GM21529 (cell line): ENCODE measurements around the gene TPST1.
"Not testable (repeated sequence)": the region's sequence is repeated elsewhere in the genome, so short reads cannot be mapped to it uniquely, and the experiment has no call there.

Experiments used
- ATAC-seq: cut with Tn5 transposase; IDR thresholded peaks from one replicate; pipeline ENCODE4 v1.9.1; 2021; ENCODE audit not compliant: unreplicated experiment

TPST1 gene

DNA sequence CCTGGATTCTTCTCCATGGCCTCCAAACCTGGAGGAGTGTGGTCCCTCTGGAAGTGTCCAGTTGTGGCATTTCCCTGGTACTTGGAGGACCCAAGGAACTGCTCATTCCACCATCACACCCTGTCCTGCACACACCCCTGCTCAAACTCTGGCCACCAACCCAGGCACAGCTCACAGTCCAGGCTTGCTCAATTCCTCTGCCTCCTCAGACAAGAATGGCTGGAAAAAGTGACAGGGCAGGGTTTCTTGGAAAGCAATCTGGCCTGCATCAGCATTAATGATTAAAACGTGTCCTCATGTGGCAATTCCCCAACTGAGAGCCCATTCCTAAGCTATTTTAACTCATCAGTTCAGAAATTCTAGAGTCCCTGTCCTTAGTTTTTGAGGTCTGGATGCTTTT is 17.2 kb upstream of the TPST1 start:
- no peak for ATAC-seq

DNA sequence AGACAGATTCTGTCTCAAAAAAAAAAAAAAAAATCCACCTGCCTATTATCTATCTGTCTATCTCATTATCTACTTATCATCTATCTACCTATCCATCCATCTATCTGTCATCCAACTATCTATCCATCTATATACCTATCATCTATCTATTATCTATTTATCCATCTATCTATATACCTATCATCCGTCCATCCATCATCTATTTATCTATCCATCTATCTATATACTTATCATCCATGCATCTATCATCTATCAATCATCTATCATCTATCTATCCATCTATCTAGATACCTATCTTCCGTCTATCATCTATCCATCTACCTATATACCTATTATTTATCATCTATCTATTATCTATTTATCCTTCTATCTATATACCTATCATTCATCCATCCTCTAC is 16.5 kb upstream of the TPST1 start:
- no peak for ATAC-seq

DNA sequence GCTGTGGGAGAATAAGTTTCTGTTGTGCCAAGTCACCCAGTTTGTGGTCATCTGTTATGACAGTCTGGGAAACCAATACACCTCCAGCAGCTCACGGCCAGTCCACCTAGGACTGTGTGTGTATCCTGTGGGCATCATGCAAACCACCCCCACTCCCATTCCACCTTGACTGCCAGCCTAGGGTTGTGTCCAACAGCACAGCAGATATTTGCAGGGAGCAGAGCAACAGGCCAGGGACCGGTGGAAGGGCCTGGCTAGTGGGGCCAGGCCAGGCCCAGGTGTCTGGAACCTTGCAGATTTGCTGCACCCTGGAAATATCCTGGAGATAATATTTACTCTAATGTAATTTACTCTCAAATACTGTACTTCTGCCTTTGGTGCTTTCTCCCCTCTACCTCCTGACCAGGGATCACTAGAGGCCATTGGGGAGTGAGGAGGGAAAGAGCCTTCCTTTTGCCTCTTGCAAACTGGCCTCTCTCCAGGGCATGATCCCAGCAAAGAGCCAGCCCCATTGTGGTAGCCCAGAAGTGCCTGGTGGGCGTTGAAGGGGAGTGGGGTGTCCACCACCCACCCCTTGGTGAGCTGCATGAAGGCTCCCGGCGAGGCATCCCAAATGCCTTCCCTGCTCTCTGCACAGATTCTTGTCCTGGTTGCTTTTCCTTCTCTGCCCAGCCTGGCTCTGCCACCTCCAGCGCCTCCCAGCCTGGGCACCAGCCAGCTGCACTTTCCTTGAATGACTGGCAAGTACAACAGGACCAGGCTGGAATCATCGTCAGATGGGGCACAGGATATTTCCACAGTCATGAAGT is 15.2 kb upstream of the TPST1 start:
- ATAC-seq: no peak

DNA sequence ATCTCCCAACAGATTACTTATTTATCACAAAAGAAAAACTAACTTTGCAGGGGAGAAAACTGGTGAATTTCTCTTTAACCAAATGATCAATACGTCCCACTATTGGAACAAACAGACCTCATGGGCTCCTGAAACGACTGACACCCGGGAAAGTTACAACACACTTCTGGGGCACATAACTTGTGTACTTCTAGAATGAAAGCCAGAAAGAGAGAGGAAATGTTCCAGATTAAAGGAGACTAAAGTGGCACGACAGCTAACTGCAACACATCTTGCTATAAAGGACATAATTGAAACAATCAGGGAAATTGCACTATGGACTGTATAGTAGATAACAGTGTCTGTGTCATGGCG is 14.7 kb upstream of the TPST1 start:
- no peak for ATAC-seq

DNA sequence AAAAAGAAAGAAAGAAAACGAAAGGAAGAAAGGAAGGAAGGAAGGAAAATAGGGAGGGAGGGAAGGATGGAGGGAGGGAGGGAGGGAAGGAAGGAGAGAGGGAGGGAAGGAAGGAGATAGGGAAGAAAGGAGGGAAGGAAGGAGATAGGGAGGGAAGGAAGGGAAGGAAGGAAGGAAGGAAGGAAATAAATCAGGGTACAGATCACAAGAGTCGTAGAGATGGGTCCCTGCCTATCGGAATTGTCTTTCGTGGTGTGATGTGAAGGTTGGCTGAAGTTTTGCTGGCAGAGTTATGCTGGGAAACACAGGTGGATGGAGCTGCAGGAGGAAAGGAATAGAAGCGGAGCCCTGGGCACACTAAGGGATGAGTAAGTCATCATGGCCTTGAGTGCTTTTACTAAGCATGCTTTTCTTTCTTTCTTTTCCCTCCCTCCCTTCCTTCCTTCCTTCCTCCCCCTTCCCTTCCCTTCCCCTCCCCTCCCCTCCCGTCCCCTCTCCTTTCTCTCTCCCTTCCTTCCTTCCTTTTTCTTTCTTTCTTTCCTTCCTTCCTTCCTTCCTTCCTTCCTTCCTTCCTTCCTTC is 11.9 kb upstream of the TPST1 start:
- ATAC-seq: no peak

DNA sequence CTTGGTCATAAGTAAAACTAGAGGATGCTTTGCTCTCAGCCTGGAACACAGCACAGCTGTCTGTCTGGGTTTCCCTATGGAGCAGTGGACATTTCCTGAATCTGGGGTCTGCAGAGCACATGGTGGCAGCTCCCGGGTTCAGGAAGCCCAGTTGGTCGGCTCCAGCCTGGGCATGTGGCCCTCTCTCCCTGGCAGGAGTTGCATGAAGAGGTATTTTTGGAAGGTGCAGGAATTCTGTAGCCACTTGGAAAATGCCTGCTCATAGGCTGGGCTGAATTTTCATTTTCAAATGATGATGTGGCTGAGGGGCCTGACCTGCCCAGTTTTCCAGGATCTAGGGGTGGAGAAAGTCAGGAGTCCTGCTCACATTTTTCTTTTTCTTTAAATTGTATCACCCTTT is 6.7 kb upstream of the TPST1 start:
- ATAC-seq: no peak

DNA sequence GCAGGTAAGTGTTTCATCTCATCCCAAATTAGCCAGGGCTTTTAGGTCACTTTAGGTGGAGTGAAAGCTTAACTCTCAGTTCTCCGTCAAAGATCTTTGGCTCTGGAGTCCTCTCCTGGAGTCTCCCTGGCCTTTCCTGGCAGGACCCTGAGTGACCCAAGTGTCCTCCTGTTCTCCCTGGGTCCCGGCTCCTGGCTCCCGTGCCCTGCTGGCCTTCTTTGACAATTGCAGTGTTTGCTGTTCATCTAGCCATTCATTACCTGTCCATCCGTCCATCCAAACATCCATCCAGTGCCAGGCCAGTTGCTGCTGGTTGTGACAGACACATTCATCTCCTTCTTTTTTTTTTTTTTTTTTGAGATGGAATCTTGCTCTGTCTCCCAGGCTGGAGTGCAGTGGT is 6.2 kb upstream of the TPST1 start:
- no peak for ATAC-seq

DNA sequence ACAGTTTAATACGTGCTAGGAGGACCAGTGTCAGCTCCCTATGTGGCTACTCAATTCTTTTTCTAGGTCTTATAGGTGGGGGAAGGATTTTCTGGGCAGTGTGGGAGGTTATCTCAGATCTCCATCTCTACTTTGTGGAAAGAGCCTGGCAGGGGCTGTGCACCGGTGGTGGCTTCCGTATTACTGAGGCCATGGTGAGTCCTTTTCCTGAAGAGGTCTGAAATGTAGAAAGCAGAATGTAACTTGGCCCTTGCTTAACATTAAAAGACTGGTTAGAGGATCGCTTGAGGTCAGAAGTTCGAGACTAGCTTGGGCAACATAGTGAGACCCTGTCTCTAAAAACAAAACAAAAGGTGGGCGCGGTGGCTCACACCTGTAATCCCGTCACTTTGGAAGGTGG is 2.7 kb upstream of the TPST1 start:
- ATAC-seq: no peak

DNA sequence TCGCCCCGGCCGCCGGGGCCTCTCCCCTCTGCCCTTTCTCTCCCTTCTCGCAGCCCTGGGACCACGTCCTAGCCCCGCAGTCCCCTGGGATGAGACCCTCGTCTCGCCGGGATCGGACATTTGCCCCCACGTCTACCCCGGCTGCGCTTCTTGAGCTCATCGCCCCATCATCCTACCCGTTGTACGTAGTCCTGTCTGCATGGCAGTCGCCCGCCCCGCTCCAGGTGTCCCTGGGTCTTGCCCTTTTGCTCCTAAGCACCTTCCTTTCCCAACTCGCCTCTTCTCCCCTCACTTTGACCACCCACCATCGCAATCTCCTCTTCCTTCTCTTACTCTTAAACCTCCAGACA is 582 bp downstream of the TPST1 start:
- no peak for ATAC-seq

DNA sequence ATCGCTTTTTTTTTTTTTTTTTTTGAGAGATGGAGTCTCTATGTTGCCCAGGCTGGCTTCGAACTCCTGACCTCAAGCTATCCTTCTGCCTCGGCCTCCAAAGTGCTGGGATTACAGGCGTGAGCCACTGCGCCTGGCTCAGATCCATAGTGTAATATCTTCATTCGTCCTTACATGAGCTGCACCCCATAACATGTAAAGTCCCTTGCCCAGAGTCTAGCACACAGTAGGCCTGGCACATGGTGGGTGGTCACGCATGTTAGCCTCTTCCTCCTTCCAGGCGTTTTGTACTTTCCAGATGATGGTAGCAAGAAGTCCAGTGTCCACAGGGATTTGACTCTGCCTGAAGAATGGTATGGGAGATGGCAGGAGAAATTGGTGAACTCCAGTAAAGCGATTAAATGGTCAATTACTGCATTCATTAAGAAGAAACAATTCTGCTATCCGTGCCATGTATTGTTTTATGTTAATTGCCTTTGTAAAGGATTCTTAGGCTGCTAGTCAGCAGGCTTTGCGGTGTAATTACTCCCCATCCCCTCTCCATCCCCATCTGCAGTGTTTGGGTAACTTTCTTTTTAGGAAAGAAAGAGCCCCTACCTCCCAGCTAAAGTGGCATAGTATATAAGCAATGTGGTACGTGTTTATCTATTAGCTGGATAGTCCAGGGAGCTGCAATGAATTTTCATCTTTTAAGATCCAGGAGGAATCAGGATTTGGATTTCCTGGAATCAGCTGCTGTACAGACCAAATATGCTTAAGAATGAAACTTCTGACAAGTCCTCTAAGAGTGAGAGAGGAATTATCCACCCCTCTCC is 1.2 kb downstream of the TPST1 start:
- ATAC-seq: no peak

DNA sequence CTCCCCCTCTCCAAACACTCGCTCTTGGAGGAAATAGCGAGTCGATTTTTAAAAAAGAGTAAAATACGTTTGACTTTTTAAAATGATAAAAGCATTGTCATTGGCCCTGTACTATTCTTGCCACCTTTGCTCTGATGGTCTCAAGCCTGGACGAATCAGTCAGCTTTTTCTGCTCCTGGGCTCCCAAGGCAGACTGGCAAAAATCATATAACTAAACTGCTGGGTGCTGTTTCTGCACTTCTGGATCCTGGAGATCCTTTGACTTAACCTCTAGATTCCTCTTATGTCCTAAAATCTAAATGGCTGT is 1.8 kb downstream of the TPST1 start:
- no peak for ATAC-seq

DNA sequence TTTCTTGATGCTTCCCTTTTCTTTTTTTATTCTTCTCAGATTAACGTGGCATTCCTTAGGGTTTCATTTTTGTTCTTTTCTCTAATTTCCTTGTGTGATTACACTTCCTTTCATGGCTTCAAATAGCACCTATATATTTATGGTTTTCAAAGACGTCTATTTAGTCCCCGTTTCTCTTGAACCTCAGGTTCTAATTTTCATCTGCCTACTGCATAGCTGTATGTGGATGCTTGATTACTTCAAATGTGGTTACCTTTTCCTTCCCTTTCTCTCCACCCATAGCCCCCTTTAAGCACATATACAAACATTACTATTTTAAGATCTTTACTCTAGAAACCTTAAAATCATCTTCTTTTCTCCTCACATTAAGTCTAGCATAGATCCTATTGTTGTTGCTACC is 2.4 kb downstream of the TPST1 start:
- no peak for ATAC-seq

DNA sequence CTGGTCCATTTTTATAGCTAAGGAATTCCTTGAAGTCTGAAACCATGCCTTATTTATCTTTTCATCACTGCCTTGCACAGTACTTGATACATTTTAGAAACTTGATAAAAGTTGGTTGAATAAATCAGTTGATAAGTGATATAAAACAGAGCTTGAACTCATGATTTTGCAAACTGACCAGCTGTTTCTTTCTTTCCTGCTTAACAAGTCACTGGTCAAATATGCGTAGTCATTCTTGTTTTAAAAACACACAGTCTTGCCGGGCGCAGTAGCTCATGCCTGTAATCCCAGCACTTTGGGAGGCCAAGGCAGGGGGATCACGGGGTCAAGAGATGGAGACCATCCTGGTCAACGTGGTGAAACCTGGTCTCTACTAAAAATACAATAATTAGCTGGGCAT is 6.3 kb downstream of the TPST1 start:
- no peak for ATAC-seq

DNA sequence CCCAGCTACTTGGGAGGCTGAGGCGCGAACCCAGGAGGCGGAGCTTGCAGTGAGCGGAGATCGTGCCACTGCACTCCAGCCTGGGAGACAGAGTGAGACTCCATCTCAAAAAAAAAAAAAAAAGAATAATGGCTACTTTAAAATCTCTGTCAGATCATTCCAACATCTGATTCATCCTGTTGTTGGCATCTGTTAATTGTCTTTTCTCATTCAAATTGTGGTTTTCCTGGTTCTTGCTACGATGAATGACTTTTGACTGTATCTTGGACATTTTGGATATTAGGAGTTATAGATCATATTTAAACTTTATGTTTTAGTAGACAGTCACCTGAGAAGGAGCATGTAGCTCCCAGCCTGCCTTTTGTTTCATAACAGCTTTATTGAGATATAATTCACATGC is 8.5 kb downstream of the TPST1 start:
- no peak for ATAC-seq

DNA sequence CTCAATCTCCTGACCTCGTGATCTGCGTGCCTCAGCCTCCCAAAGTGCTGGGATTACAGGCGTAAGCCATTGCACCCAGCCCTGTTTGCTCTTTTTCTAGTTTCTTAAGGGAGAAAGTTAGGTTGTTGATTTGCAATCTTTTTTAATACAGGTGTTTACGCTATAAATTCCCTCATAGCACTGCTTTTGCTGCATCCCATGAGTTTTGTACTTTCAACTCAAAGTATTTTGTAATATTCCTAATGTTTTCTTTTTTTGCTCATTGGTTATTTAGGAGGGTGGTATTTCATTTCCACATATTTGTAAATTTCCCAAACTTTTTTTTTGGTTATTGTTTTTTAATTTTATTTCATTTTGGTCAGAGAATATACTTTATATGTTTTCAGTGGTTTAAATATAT is 11.6 kb downstream of the TPST1 start:
- ATAC-seq: no peak

DNA sequence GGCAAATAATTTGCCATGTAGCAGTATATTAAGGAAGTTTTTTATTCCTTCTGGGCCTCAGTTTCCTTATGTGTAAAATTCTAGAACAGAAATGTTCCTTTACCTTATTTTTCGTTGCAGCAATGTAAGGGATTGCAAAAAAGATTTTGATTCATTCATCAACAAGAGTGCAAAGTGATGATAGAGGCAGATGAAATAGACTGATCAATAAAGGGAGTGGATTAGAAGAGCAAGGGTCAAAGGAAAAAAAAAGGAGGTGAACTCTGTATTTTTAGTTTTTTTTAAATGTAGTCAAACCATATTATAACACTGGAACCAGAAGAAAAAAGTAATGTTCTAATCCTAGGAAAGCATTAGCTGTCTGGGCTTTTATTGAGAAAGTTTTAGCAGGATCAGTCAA is 14.7 kb downstream of the TPST1 start:
- ATAC-seq: no peak

DNA sequence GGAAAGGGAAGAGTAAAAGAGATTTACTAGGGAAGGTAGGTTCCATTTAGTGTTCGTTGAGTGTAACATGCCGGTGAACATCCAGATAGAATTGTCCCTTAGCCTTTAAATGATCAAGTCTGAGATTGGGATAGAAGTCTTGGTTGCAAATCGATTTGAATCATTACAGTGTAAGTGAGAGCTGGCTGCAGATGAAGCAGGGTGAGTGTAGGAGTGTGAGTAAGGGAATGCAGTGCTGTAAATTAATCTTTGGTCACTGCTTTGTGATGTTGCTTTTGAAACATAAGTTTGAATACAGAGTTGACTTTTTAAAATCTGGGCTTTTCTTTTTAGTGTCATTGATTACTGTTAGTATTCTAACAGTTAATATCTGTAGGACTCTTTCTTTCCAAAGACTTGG is 16.3 kb downstream of the TPST1 start:
- ATAC-seq: no peak

DNA sequence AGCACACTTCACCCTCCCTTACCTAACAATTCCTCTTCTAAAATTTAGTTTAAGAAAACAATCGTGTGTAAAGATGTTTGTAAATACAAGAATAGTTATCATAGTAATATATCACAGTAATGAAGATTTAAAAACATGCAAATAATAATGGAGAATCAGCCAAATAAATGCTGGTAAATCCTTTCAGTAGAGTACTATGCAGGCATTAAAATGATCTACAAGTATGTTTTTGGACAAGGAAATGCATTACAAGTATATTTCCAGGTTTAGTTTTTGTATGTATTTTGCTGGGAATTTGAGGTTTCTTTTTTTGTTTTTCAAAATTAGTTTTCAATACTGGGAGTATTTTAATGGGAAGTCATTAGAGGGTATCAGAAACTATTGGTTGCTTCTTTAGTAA is 22.7 kb downstream of the TPST1 start:
- no peak for ATAC-seq

DNA sequence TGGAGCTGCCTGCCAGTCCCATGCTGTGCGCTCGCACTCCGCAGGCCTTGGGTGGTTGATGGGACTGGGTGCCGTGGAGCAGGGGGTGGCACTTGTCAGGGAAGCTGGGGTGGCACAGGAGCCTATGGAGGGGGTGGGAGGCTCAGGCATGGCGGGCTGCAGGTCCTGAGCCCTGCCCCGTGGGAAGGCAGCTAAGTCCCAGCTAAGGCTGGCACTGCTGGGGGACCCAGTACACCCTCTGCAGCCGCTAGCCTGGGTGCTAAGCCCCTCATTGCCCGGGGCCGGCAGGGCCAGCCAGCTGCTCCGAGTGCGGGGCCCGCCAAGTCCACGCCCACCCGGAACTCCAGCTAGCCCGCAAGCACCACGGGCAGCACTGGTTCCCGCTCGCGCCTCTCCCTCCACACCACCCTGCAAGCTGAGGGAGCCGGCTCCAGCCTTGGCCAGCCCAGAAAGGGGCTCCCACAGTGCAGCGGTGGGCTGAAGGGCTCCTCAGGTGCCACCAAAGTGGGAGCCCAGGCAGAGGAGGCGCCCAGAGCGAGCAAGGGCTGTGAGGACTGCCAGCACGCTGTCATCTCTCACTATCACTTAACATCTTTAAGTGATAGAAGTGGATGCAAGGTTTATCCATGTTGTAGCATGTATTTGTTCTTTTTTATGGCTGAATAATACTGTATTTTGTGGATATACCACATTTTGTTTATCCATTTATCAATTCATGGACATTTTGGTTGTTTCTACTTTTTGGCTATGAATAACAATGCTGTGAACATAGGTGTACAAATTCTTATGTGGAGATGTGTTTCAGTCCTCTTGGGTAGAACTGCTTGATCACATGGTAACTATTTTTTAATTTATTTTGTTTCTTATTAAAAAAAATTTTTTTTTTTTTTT is 26.4 kb downstream of the TPST1 start:
- not testable (repeated sequence) for ATAC-seq

DNA sequence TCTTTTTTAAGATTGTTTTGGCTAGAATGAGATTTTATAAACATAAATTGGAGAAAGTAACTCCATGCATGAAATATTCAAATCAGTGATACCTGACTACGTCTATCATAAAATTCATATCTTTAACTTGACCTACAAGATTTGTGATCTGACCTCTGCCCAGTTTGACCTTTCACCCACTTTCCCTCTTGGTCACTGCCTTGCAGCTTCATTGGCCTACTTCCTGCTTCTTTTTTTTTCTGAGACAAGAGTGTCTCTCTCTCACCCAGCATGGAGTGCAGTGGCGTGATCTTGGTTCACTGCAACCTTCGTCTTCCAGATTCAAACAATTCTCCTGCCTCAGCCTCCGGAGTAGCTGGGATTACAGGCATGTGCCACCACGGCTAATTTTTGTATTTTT is 28.5 kb downstream of the TPST1 start:
- ATAC-seq: no peak

DNA sequence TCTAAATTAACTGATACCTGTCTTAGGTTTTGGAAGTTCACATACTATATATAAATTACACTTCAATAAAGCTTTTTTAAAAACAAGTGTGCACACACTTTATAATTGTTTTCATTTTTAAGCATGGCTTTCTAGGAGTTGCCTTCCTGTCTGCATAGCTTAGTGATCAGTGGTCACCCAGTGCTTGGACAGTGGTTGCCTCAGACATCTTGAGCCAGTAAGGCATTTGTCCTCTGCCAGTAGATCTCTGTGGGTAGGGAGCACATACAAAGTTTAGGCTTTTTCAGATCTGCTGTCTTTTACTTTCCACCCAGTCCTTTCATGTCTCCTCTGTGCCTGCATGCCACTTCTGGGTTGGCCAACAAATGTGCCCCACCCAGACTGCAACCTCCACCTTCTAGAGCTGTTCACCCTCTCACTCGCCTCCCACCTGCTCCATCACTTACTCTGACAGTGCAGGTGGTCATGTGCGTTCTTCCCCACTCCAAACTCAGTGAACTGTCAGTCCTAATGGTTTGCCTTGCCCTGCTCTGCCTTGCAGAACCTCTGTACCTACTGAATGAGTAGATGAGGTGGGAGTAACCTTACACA is 31.7 kb downstream of the TPST1 start:
- ATAC-seq: no peak
